A204.1 (cell line): ENCODE data around the gene DDR1.
"Not testable (repeated sequence)": the region's sequence is repeated elsewhere in the genome, so short reads cannot be mapped to it uniquely, and the experiment has no call there.

Experiments
- FAIRE-seq: peaks from 2 replicates; lab custom pipeline; 2012; peaks lifted over from hg19 to GRCh38; lab: Jason Lieb, UNC

The DDR1 gene

GRCh38 chr6:30883685-30884520 lies at the start of gene DDR1:
TSS of gene DDR1 (plus strand) at chr6:30884519. CDS start at chr6:30888730, 4,211 bp downstream.
- no peak for FAIRE-seq

GRCh38 chr6:30834646-30835045 lies 49.7 kb upstream of the DDR1 start:
- FAIRE-seq: no peak

GRCh38 chr6:30835576-30835975 lies 48.7 kb upstream of the DDR1 start:
- no peak for FAIRE-seq

- no peak for FAIRE-seq
Measured at GRCh38 chr6:30836431-30836866, 47.9 kb upstream of the DDR1 start.

- no peak for FAIRE-seq
Measured at GRCh38 chr6:30836957-30837356, 47.4 kb upstream of the DDR1 start.

- no peak for FAIRE-seq
Measured at GRCh38 chr6:30837432-30837831, 46.9 kb upstream of the DDR1 start.

- no peak for FAIRE-seq
Measured at GRCh38 chr6:30837870-30838269, 46.4 kb upstream of the DDR1 start.

- no peak for FAIRE-seq
Measured at GRCh38 chr6:30839671-30840070, 44.6 kb upstream of the DDR1 start.

- FAIRE-seq: no peak
Measured at GRCh38 chr6:30840084-30840934, 44.0 kb upstream of the DDR1 start.

- FAIRE-seq: no peak
Measured at GRCh38 chr6:30840935-30841643, 43.2 kb upstream of the DDR1 start.

GRCh38 chr6:30841644-30842504 lies 42.4 kb upstream of the DDR1 start:
- no peak for FAIRE-seq

GRCh38 chr6:30842754-30843610 lies 41.3 kb upstream of the DDR1 start:
- no peak for FAIRE-seq

GRCh38 chr6:30843611-30843998 lies 40.7 kb upstream of the DDR1 start:
- no peak for FAIRE-seq

- no peak for FAIRE-seq
Measured at GRCh38 chr6:30844118-30844535, 40.2 kb upstream of the DDR1 start.

- FAIRE-seq: no peak
Measured at GRCh38 chr6:30845183-30845582, 39.1 kb upstream of the DDR1 start.

GRCh38 chr6:30847421-30847970 lies 36.8 kb upstream of the DDR1 start:
- FAIRE-seq: no peak

- FAIRE-seq: no peak
Measured at GRCh38 chr6:30847971-30848436, 36.3 kb upstream of the DDR1 start.

- FAIRE-seq: no peak
Measured at GRCh38 chr6:30849903-30850651, 34.2 kb upstream of the DDR1 start.

GRCh38 chr6:30852459-30852858 lies 31.9 kb upstream of the DDR1 start:
- FAIRE-seq: not testable (repeated sequence)
